Measurements from ENCODE around the gene SFXN2. TPM values are rescaled to one million over a fixed set of nuclear protein-coding genes. Genes with fewer than 3 reads are reported as not detected.

SFXN2 gene
- total RNA-seq, 4 donors from 2014 or later = 1.9 to 5.6 (median 3.1) TPM

DNA sequence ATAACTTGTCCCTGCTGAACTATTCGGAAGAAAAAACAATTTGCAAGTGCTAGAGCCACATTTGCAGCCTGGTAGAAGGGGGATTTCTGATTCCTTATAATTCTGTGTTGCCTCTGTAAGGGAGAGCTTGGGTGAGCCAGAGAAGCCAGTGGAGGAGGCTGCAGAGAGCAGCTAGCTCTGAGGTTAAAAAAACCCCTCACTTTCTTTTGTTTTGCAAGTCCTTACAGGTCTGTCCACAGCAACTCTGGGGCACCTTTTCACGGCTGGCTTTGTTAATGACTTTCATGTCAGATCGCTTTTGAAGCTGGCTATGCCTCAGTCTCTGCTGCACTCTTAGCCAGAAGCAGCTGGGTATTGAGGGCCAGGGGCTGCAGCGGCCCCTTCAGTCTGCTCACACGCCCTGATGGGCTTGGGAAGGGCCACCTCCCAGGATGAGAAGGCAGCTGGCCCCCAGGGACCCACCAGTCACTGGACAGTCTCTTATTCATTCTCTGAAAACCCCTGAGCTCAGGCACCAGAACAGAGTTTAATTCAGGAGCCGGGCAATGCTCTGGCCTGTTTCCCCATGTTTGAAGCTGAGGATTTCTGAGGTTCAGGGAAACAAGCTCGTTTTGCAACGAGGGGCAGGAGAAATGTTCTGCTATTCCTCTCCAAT is 39.3 kb upstream of the SFXN2 start:
- peak overlapping the region; percentile 80 for H3K27ac ChIP-seq
- TF ChIP-seq POLR2A (IDR thresholded peaks at IDR 0.05) (no peak), POLR2AphosphoS5 (IDR thresholded peaks at IDR 0.05) (no peak), CTCF (IDR thresholded peaks at IDR 0.05) (no peak), EP300 (IDR thresholded peaks at IDR 0.05) (no peak)
- 53% methylated on average over 8 of the region's 8 CpGs for WGBS
- H3K9me3 ChIP-seq = no peaks in the 10 kb centered on the region
- H3K4me1 ChIP-seq = peaks cover 54% of the 10 kb centered on the region
- DNase-seq (ENCODE audit: low spot score in 2 of 2) = peak in 1 of 2 donors; percentile 51
- H3K27me3 ChIP-seq = no peaks in the 10 kb centered on the region
- H3K36me3 ChIP-seq = no peaks in the 10 kb centered on the region
- H3K4me3 ChIP-seq = no peak overlapping the region

- peaks cover 54% of the 10 kb centered on the region for H3K4me1 ChIP-seq
- no peaks in the 10 kb centered on the region for H3K9me3 ChIP-seq
- DNase-seq (ENCODE audit: low spot score in 2 of 2) = peak in 1 of 2 donors; percentile 49
- TF ChIP-seq CTCF (IDR thresholded peaks at IDR 0.05) = no peak
- no peak for TF ChIP-seq POLR2AphosphoS5 (IDR thresholded peaks at IDR 0.05)
- no peak for TF ChIP-seq EP300 (IDR thresholded peaks at IDR 0.05)
- no peak for TF ChIP-seq POLR2A (IDR thresholded peaks at IDR 0.05)
- no peaks in the 10 kb centered on the region for H3K36me3 ChIP-seq
- 40% methylated on average over 16 of the region's 16 CpGs for WGBS
- no peaks in the 10 kb centered on the region for H3K27me3 ChIP-seq
- peak overlapping the region; percentile 80 for H3K27ac ChIP-seq
- H3K4me3 ChIP-seq = no peak overlapping the region
These were observed 38.5 kb upstream of the SFXN2 start for GRCh38 chr10:102675666-102676533.

- Histone ChIP-seq H3K36me3 (no peaks in the 10 kb centered on the region), H3K9me3 (no peaks in the 10 kb centered on the region), H3K4me1 (peaks cover 54% of the 10 kb centered on the region), H3K4me3 (no peak overlapping the region), H3K27me3 (no peaks in the 10 kb centered on the region), H3K27ac (peak overlapping the region; percentile 80)
- 73% methylated on average over 9 of the region's 9 CpGs for WGBS
- peak in 1 of 2 donors; percentile 44 for DNase-seq (ENCODE audit: low spot score in 2 of 2)
- TF ChIP-seq POLR2A (IDR thresholded peaks at IDR 0.05) = no peak
- TF ChIP-seq EP300 (IDR thresholded peaks at IDR 0.05) = no peak
- TF ChIP-seq POLR2AphosphoS5 (IDR thresholded peaks at IDR 0.05) = no peak
- TF ChIP-seq CTCF (IDR thresholded peaks at IDR 0.05) = no peak
These were observed 37.7 kb upstream of the SFXN2 start for GRCh38 chr10:102676534-102677315.

DNA sequence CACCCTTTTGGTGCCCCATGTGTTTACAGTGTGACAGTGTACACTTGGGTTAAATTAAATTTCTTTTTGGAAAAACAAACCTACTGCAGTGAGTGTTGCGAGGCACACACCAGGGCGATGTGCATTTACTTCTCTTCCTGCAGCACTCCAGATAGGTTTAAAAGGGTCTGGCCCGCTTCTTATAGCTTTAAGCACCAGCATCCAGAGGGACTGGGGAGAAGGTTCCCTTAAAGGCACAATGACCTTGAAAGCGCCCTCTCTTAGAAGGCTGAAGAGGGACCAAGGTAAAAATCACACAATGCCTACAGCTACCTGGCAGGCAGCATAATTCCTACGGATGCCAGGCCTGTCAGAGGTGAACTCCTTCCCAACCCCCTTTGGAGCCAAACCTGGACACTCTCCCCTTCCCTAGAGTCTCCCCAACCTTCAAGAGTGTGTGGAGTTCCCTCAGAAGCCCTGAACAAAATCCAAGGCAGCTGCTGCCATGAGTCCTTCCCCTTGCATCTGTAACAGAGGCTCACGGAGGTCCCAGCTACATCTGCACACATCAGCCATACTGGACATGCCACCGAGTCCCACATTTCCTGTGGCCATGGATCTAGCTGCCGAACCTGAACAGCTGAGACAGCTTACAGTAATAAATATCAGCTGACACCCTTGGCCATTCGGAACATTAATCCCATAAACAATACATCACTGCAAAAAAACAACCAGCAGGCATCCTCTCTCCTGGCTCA is 36.9 kb upstream of the SFXN2 start:
- DNase-seq (ENCODE audit: low spot score in 2 of 2) = peak in 1 of 2 donors; percentile 30
- TF ChIP-seq CTCF (IDR thresholded peaks at IDR 0.05) = no peak
- no peak for TF ChIP-seq POLR2A (IDR thresholded peaks at IDR 0.05)
- TF ChIP-seq POLR2AphosphoS5 (IDR thresholded peaks at IDR 0.05) = no peak
- no peak for TF ChIP-seq EP300 (IDR thresholded peaks at IDR 0.05)
- no peaks in the 10 kb centered on the region for H3K36me3 ChIP-seq
- no peaks in the 10 kb centered on the region for H3K9me3 ChIP-seq
- no peaks in the 10 kb centered on the region for H3K27me3 ChIP-seq
- H3K4me1 ChIP-seq = peaks cover 54% of the 10 kb centered on the region
- 85% methylated on average over 9 of the region's 9 CpGs for WGBS
- H3K4me3 ChIP-seq = no peak overlapping the region
- peak overlapping the region; percentile 80 for H3K27ac ChIP-seq
